ENCODE data around the gene SLC16A7.

SLC16A7 gene

GRCh38 chr12:59672273-59672672 is 76.4 kb downstream of the SLC16A7 start:
- DNase-seq = no peak

- DNase-seq = no peak
These were observed 79.6 kb downstream of the SLC16A7 start for GRCh38 chr12:59675461-59675860.

DNA sequence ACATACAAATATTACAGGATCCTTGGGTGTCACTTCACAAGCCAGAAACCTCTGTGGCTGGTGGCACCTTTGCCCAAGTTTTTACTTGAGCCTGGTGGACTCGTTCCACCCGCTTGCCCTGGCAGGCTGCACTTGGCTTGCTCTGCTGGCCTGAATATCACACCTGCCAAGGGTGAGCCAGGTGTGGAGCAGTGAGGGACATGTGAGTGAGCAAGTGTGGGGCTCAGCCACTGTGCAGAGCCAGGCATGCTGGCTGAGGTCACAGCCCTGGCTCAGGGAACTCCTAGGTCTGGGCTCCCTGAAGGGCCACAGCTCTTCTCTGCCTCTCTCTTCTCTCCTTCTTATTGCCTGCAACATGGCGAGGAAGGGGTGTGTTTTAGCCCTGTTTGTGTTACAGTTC is 82.0 kb downstream of the SLC16A7 start:
- no peak for DNase-seq

- no peak for DNase-seq
These were observed 83.1 kb downstream of the SLC16A7 start for GRCh38 chr12:59678759-59679411.

DNA sequence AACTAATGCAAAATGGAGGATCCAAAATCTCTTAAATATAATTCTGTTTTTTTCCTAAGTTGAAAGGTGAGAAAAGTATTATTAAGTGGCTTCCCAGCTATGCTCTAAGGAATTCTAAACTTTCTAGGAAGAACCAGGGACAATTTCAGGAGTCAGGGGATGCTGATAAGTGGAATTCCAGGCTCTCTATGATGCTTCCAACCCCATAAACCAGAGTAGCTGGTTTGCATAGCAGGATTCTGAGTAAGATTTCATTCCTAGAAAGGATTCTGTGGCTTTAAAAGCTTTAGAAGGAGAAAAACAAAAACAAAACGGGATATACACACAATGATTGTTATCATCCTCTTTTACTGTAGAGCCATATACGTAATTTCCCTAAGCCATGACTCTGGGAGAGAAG is 93.9 kb downstream of the SLC16A7 start:
- DNase-seq = no peak

DNA sequence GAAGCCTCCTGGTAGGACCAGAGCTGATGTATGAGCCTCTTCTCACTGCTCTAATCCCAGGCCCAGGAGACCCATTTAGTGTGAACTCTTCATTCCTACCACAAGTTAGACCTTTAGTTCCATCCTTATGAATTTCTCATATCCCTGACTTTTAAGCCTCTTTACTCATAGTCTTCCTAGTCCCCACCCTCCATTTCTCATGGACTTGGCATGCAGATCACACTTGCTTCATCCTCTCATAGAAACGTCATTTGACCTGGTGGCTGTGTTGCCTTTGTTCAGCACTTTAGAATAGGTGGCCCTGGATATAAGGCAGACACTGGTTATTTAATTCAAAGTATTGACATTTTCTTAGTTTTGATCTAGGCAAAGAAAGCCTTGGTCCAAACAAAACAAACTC is 99.5 kb downstream of the SLC16A7 start:
- no peak for DNase-seq

GRCh38 chr12:59698600-59698999 is 102.8 kb downstream of the SLC16A7 start:
- no peak for DNase-seq

DNA sequence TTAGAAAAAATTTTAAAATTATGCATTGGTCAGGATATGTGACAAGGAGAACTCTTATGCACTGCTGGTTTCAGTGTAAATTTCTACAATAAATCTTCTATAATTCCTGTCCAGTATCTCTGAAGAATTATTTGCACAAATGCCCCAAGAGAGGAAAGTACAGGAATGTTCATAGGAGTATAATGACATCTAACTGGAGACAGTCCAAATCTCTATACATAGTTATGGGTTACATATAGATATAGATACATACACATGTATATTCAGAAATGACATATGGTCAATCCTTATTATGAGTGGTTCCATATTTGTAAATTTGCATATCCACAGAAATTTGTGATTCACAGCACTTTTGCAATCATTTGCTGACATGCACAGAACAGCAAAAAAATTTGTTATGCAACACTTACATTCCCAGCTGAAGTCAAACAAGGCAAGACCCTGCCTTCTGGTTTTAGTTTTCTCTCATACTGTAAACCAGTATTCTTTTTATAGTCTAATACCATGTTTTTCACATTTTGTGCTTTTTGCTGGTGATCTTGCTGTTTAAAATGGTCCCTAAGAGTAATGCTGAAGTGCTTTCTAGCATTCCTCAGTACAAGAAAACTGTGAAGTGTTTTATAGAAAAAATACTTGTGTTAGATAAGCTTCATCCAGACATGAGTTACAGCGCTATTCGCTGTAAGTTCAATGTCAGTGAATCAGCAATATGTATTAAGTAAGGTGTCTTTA is 103.8 kb downstream of the SLC16A7 start:
- DNase-seq = no peak

DNA sequence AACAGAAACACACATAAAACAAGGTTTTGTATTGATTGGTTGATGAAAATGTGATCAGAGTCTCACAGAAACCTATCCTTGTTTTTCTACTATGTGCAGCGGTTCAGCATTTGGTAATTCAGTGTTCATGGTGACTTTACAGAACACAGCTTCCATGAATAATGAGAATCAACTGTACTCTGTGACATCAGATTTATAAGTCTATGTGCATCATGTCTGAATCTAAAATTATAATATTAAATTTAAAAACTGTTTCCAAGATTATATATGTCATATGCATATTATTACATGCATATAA is 104.3 kb downstream of the SLC16A7 start:
- DNase-seq = no peak

GRCh38 chr12:59708064-59708463 is 112.2 kb downstream of the SLC16A7 start:
- no peak for DNase-seq

DNA sequence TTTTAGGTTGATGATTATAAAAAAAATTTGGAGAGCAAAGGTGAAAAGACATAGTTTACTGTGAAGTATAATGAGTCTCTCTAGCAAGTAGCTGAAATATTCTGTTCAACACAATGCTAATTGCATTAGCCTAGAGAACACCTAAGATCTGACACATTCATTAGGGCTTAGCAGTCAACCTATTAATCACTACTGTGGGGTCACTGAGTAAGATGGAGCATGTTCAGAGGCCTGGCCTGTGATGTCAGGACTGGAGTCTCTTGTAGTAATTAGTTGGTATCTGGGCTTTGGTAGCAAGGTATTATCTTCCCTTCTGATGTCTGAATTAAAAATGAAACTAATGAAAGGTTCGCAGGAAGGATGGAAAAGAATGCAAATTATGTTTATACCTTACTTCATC is 112.7 kb downstream of the SLC16A7 start:
- no peak for DNase-seq

DNA sequence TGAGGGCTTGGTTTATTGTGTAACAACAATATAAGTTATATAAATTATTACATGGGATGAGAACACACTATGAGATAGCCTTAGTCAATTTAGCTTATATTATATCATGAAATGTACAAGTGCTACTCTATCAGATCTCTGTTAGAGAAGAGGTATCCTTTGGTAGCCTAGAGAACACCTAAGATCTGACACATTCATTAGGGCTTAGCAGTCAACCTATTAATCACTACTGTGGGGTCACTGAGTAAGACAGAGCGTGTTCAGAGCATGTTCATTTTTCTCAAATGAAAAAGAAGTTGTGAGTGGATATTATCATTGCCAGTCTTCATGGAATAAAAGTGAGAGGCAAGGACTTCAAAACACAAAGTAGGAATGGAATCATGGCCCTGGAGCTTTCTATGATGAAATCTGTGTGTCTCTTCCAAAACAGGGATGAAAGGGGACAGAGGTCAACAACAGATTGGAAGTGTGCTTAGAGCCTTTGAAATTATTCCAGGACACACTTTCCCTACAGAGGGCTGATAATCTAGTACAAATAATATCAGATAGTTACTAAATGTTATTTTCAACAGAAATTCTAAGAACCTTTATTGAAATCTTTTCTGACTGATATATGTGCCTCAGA is 114.3 kb downstream of the SLC16A7 start:
- no peak for DNase-seq

- DNase-seq = no peak
These were observed 115.1 kb downstream of the SLC16A7 start for GRCh38 chr12:59710964-59711363.

DNA sequence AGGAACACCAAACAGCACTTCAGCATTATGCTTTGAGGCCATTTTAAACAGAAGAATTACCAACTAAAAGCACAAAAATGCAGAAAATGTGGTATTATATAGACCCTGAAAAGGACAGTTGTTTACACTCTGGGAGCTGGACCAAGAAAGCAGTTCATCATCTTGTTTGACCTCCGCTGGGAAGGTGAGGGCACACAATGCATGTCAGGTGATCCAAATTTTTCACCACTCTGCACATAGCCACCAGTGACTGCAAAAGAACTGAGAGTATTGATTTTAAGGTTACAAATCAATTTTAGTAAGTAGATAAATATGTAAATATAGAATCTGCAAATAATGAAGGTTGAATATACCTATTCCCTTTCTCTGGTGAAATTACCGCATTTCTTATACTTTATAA is 119.6 kb downstream of the SLC16A7 start:
- DNase-seq = no peak

DNA sequence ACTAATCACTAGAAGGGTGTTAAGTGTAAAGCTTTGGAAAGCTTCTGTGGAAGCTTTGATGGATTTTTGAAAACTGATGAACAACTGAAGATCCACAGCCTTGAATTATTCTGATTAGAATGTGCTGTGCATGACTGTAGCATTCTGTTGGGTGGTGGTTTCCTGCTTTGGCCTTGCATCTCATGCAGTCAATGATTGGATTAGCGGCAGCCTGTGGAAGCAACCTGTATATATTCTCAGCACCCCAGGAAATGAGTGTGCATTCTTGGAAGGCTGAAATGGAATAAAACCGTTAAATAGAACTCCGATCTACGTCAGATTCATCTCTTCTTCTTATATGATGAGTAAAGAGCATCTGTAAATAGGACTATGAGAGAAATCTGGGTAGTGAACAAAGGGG is 120.2 kb downstream of the SLC16A7 start:
- no peak for DNase-seq

- no peak for DNase-seq
These were observed 121.6 kb downstream of the SLC16A7 start for GRCh38 chr12:59717436-59717835.

- no peak for DNase-seq
These were observed 123.9 kb downstream of the SLC16A7 start for GRCh38 chr12:59719701-59720100.

DNA sequence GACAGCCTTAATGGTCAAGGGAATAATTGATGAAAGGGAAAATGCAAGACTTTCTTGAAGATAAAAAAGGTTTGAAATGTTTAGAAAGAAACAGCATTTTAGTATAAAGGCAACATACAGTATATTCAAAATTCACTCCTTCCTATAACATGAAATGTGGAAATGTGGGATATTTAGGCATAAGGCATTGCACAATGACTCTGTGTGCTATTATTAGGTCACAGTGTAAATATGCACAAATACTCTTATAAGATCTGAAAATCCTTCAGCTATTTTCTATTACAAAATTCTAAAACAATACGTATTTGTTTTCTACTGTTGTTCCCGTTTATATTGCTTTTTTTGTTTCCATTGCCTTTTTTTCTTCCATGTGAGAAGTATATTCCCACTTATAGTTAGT is 127.7 kb downstream of the SLC16A7 start:
- no peak for DNase-seq

- DNase-seq = no peak
These were observed 128.3 kb downstream of the SLC16A7 start for GRCh38 chr12:59724011-59724695.

DNA sequence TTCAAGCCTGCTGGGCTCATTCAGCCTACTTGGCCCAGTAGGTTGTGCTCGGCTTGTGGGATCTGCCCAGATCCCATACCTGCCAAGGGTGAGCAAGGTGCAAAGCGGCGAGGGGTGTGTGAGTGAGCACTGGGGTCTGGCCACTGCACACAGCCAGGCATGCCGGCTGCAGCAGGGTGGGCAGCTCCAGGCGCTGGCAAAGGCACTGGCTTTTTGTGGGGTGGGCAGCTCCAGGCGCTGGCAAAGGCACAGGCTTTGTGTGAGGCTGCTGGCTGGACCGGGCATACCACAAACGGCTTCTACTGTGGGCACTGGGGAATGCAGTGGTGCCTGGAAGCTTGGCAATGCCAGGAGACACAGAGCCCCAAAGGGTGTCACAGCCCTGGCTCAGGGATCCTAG is 137.4 kb downstream of the SLC16A7 start:
- no peak for DNase-seq

DNA sequence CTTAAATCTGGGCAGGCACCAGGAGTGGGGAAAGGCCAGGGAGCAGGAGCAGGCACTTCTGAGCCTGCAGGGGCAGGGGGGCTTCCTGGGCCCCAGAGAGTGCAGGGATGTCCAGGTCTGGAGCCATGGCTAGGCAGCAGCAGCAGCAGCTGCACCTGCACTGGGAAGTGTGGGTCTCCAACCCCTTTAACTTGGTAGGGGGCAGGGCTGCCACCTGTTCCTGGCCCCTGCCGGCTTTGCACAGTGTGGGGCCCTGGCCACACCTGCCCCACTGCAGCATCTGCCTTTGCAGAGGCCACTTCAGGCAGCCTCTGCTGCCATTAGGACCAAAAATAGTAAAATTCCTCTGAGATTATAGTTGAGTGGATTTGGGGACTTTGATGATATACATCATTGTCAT is 138.5 kb downstream of the SLC16A7 start:
- no peak for DNase-seq

DNA sequence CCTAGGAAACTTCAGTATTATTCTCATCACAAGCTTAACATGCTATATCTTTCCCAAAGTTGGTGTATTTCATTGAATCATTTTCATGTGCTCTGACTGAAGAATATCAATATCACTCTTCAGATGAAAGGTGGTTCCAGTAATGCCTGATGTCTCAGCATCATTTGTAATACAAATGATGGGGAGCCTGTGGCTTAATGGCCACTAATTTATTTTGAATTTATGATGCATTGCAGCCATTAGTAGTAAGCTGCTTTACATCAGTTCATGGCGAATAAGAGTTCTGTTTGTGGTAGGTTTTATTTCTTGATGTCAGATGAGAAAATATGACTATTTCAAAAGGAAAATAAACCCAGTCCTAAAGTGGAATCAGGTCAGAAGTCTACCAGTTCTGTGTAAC is 139.4 kb downstream of the SLC16A7 start:
- no peak for DNase-seq

- no peak for DNase-seq
These were observed 140.5 kb downstream of the SLC16A7 start for GRCh38 chr12:59736359-59736758.

GRCh38 chr12:59736786-59737185 is 141.0 kb downstream of the SLC16A7 start:
- DNase-seq = no peak

All from activated CD4-positive, alpha-beta T cell treated with anti-CD3 and anti-CD28 coated beads, Interleukin-2, amount 50 U/mL, for 4 hours (primary cell).